T-helper 22 cell (primary cell): ENCODE measurements around the gene LINGO1.

Experiments used
- DNase-seq: peaks from one replicate; pipeline ENCODE4 v3.0.0-alpha.2; 2020; ENCODE audit warnings: low read depth

LINGO1 gene, protein sequence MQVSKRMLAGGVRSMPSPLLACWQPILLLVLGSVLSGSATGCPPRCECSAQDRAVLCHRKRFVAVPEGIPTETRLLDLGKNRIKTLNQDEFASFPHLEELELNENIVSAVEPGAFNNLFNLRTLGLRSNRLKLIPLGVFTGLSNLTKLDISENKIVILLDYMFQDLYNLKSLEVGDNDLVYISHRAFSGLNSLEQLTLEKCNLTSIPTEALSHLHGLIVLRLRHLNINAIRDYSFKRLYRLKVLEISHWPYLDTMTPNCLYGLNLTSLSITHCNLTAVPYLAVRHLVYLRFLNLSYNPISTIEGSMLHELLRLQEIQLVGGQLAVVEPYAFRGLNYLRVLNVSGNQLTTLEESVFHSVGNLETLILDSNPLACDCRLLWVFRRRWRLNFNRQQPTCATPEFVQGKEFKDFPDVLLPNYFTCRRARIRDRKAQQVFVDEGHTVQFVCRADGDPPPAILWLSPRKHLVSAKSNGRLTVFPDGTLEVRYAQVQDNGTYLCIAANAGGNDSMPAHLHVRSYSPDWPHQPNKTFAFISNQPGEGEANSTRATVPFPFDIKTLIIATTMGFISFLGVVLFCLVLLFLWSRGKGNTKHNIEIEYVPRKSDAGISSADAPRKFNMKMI

DNA sequence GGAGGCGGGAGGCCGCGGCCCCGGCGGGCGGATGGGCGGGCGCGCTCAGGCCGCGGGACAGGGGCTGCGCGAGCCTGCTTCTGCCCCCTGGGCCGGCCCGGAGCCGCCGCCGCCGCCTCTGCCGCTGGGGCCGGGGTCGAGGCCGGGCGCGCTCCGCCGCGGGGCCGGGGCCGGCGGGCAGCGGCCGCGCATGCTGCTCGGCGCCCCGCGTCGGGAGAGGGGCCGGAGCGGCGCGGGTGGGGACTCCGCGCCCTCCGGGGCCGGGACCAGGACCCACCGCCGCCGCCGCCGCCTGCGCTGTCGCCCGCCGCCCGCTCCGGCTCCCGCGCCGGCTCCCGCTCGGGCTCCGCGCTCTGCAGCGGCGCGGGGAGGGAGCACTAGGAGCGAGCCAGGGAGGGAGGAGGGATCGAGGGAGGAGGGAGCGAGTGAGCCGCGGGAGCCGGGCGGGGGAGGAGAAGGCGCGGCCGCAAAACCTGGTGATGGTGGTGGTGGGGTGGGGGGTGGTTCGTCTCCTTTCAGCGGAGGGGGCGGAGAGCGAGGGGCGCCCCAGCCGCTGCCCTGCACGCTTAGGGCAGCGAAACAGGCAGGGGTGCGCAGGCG, at the start of gene LINGO1:
LINGO1 (minus strand) TSS at position 379 of the 600 bp plus-strand sequence. CDS start 597 bp downstream, outside the sequence.
- DNase-seq = no peak

DNA sequence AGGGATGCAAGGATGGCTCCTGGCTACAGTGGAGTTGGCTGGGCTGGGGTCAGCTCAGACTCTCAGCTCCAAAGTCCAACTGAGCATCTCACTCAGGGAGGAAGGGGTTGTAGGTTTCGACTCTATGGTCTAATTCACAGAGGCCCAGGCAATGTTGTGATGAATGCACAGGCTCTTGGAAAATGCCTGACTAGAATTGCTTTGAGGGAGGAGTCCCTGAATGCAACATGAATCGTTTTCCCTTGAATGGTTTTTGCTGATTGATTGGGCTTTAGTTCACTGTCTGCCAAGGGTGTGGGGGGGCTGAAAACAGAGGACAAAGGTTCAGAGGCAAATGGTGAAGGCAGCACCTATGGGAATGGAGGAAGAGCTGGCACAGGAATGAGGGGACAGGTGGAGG, 48.6 kb upstream of the LINGO1 start:
- DNase-seq = no peak

DNA sequence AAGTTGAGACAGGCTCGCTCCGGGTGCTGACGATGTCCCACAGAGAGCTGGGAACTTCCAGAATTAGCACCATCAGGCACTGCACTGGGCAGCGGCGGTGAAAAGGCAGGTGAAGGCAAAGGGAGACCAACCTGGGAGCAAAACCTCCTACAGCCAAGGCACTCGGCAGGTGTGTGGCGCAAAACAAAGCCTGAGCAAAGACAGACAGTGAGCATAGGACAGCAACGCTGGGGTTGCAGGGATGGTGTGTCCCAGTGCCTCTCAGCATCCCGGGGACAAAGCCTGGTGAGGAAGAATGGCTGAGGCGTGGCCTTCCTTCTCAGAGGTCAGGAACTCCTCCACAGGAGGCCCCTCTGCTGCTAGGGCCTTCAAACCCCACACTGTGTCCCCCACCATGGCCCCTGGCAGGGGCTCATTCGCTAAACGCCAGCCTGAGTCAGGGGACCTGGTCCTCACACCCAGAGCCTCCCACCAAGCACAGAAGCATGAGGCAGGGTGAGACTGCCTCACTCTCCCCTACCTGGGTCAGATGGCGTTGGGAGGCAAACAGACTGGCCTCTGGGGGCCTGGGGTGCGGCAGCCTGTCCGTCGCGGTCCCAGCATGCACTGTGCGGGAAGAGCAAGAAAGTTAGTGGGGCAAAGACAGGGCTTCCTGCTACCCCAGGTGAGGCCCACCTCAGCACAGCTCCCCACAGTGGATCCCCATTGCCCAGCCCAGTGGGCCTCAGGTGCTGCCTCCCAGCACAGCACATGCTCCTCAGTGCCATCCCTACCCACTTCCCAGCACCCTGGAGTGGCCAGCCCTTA, 44.1 kb upstream of the LINGO1 start:
- no peak for DNase-seq

DNA sequence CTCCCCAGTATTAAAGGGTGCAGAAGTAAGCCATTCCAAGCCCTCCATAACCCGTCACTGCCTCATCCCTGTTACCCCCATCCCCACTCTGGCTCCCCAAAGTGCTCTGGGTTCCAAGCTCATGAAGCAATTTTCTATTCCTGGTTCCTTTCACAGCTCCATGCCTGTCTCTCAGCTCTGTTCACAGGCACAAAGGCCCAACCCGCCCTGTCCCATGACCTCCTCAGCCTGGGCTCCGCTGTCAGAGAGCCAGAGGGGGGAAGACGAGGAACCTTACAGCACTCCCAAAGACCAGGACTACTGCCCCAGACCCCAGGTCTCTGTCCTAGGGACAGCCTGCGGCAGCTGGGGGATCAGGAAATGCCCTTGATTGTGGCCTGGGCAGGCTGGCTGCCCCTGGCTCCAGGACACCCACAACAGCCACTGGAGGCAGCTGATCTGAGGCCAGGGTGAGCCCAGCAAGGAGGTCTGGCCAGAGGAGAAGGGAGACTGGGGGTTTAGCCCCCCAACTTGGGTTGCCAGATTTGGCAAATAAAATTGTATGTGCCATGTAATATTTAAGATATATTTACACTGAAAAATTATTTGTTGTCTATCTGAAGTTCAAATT, 43.2 kb upstream of the LINGO1 start:
- DNase-seq = no peak

DNA sequence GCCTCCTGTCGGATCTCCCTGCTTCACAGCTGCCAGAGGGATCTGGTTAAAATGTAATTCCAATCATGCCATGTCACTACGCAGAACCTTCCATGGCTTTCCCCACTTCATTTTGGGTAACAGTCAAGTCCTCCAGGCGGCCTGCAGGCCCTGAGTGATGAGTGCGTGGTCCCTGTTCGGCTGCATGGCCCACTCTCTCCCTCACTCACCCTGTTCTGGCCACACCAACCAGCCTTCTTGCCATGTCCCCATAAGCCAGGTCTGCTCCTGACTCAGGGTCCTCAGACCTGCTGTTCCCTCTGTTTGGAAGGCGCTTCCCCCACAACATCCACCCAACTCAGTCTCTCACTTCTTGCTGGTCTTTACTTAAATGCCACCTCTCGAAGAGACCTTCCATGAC, 41.6 kb upstream of the LINGO1 start:
- DNase-seq = no peak

DNA sequence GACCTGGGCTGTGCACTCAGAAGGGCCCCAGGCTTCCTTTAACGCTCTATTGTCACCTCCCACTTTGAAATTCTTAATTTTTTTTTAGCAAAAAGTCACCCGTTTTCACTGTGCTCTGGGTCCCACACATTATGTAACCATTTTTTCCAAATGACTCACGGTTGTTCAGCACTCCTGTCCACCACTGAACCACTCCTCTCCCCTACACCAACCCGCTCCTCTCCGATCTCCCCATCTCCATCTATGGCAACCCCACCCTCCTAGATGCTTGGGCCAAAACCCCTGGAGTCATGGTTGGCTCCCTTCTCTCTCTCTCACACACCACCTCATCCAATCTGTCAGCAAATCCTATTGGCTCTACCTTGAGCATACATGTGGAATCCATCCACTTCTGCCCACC, 41.2 kb upstream of the LINGO1 start:
- DNase-seq = no peak

DNA sequence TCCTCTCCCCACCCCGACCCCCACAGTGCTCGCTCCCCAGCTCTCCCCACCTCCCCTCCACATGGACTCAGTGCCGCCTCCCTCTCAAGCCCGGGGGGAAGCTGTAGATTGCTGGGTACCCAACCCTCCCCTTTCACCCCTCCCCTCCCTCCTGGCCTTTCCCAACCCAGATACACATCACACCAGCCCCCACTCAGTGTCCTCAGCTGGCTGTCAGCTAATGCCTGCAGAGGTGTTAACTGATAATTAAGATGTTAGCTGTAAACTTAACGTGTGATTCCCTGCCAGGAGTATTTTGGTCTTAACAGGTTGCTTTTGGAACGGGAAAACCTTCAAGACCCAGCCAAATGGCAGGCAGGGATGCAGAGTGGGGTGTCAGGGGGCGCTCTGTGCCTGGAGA, 39.4 kb upstream of the LINGO1 start:
- DNase-seq = no peak

DNA sequence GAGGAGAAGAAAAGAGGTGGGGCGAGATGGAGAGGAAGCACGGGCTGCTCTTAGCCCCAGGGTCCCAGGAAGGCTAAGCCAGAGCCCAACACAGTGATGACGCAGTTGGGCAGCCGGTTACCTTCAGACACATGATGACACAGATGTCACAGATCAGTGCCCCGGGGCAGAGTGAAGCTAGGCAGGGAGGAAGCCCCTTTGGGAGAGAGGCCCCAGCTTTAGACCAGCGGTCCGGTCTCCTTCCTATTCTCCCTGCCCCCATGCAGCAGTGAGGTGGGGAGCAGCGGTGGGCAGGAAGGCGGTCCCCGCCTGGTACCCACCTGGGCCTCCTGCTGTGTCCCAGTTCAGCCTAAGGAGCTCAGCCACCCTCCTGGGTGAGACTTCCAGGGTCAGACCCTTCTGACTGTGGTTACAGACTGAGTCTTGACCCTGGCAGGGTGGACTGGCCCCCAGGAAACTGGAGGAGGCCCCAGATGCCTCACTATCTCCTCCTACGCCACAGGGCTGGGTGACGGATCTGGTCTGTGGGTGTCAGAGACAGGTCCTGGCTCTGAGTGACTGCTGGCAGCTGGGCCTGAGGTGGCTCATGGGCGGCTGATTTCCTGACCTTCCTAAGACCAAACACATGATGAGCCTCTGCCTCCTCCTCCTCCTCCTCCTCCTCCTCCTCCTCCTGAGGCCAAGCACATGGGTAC, 38.8 kb upstream of the LINGO1 start:
- DNase-seq = no peak

DNA sequence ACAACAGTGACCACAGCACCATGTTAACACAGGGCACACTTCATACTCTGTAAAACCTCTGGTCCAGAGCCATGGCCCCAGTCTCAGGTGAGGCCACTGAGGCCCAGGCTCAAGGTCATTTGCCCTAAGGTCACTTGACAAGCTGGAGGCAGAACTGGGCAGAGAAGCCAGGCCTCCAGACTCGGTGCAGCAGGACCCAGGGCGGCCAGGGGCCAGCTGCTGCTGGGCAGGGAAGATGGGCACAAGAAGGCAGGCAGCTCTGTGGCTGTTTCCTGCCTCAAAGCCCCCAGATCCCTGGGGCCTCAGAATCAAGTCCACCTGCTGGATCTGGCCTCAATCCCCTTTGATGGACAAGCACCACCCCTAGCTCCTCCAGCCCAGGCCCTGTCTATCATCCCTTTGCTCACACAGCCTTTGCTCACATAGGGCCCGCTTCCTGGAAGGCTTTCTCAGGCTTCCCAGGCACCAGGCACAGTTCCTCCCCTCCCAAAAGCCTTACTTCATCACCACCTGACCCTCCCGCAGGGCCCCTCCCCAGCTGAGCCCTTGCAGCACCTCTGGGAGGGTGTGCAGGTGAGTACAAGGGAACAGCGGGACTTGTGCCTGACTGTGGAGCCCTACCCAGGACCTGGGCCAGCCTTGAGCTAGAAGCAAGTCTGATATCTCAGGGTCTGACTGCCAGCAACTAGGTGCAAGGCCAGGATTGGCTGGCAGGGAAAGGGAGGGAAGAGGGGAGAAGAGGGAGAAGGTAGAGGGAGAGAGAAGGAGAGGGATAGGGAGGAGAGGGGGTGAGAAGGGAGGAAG, 38.0 kb upstream of the LINGO1 start:
- no peak for DNase-seq

DNA sequence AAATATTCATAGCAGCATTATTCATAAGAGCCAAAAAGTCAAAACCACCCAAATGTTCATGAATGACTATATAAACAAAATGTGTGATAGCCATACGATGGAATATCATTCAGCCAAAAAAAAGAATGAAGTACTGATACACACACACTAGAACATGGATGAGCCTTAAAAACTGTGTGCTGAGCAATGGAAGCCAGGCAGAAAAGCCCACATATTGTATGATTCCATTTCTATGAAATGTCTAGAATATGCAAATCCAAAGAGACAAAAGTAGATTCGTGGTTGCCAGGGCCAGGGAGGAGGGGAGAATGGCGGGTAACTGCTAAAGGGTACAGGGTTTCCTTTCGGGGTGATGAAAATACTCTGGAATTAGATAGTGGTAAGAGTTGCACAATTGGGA, 37.2 kb upstream of the LINGO1 start:
- no peak for DNase-seq

DNA sequence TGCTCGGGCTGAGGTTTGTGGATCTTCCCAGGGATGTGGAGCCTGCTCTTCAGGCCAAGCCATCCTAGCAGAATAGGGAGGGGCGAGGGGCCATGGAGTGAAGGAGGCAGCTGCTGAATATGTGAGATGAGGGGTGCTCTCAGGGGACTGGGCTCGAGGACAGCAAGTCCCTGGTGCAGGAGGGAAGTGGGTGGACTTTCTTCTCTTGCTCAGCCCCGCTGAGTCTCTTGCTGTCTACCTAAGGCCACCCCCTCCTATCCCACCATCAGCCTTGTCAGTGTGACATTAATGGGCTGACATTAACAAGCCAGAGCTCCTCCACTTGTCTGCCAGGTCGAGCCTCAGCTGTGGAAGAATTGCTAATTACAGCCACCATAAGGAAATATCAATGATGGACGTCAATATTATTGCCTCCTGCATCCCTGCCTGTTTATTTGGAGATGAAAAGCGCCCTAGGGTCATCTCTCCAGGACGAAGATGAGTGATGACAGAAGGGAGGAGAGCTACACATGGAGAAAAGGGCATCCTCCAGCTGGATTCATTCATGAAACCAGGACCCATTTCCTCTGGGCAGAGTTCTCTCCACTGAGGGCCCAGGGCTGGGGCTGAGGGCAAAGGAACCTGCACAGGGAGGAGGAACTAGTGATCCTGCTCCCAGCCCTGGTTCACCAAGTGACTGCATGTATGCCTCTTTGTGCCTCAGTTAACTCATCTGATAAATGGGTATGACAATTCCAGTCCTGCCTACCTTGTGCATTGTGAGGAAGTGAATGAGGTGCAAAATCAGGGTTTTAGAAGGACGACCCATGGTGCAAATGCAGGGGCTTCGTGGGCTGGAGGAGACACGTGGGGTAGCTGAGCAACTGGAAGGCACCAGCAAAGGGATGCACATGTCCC, 34.9 kb upstream of the LINGO1 start:
- DNase-seq = no peak

DNA sequence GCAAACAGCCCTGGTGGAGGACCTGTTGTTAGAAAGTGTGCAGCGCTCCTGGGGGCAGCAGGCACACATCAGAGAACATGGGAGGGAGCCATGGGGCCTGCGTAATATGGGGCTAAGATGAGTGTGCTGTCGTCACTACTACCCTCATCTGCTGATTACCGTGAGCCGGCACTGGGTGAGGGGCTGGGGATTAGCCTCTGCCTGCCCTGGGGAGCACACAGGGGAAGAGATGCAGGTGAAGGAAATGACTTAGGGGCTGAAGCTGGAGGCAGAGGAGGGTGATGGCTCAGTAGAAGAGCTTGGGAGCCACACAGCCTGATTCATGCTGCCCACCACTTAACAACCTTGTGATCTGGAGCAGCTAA, 33.6 kb upstream of the LINGO1 start:
- DNase-seq = no peak

DNA sequence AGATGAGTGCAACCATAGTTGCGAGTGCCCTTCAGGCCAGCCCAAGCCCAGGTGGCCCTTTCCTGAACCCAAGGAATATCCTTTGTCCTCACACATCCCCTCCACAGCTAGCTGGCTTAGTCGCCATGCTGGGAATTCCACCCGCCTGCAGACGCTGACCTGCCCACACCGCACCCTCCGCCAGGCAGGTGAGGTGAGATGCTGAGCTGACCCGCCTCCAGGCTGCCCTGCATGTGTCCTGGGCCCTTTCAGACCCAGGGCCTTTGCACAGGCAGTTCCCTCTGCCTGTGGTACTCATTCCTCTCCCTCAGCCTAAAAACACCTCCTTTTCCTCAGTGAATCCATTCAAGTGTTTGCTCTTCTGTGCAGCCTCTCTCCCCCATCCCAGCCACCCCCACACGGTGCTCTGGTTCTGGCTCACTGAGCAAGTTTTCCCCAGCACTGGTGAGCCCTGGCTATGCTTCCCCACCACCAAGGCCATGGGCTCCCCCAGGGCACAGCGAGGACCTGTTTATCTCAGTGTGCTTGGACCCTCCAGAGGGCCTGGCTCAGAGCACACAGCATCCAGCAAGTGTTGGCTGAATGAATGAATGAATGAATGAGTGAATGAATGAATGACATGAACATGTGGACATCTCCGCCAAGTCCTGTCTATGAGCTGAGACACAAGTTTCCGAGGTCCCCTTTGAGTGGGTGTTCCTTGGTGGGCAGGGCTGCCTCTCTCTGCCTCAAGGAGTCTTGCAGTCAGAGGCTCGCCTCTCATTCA, 33.0 kb upstream of the LINGO1 start:
- no peak for DNase-seq

DNA sequence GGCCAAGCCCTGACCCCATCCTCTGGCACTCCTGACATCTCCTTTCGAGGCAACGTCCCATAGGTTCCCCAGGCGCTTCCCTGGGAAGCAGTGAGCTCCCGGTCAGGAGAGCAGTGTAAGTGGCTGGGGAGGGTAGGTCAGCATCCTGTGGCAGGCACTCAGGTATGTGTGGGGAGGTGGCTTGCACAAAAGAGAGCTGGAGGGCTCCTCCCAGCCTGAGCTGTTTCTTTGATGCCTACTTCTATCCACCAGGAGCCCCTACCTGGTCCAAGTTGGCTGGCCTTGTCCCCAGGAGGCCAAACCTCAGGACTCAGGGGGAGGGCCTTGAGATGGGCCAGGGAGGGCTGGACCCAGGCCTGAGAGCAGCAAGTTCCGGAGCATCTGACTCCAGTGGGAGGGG, 31.7 kb upstream of the LINGO1 start:
- no peak for DNase-seq

DNA sequence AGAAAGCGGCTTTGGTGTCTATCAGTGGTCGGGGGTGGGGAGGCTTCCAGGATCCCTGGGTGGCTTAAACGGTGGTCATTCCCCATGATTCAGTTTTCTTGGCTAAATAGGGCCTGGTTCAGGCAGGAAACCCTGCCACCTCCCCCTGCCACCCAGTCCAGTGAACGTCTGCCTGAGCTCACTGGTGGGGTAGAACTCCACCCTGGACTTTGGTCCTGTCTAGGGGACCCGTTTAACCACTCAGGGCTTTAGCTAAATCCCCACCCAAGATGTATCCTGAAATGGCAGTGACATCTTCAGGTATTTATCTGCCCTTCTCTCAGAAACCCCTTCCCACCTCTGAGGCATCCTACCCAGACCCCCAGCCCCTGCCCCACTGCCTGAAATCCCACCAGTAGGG, 30.5 kb upstream of the LINGO1 start:
- no peak for DNase-seq

DNA sequence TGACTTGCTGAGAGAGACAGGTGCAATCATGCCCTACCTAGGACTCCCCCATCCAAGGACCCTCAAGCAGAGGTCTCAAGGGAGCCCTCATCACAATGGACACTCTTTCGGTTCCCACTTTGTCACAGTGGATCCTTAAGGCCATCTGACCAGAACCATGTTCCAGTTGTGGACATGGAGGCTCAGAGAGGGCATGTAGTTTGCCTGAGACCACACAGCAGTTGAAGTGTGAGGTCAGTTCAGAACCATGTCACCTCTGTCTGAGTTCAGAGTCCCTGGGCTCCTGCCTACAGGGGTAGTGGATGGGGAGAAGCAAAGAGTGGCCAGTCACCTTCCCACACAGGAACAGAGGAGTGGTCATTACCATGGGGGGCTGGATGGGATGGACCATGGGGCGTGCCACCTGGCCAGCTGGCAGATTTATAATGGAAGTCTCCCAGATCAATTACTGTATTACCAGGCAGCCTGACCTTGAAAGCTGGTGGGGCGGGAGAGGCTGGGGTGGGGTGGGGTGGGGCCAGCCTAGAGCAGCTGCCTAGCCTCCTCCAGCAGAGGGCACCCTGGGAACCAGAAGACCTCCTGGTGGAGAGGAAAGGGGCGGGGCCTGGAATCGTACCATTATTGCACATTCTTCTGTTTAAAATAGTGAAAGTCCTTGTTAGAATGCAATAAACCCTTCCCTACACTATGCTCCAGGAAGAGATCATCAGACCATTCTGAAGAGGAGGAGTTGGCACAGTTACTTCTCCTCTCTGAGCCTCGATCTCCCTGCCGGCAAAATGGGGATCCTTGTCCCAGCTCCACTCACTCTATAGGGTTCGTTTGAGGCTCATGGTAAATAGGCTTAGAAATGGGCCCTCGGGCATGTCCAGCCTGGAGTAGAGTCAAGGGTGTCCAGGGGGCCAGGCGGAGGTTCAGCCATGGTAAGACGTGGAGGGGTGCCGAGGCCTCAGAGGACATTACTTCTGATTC, 26.9 kb upstream of the LINGO1 start:
- no peak for DNase-seq

DNA sequence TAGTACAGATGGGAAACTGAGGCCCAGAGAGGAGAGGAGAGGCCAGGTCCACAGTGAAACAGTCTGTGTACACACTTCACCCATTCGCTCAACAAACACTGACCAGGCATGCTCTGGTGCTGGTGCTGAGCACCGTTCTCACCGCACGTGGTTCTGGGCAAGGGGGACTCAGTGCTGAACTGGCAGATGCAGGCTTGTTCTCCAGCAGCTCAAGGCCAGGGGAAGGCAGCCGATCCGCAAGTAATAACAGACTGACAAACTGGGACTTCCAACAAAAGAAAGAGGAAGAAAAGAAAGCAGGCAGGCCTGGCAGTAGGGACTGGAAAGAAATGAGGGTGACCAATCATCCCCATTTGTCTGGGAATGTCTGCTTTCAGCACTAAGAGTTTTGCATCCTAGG, 25.6 kb upstream of the LINGO1 start:
- DNase-seq = no peak
